ENCODE measurements around the gene SERPINA9.

The SERPINA9 gene

GRCh38 chr14:94473666-94474410, 2.2 kb downstream of the SERPINA9 start:
- TF ChIP-seq GLIS3 (CRISPR knock-in tag; IDR thresholded peaks at IDR 0.05): no peak
- TF ChIP-seq ZFP30 (CRISPR knock-in tag; IDR thresholded peaks at IDR 0.05): no peak
- no peak for TF ChIP-seq ZNF565 (CRISPR knock-in tag; conservative IDR thresholded peaks at IDR 0.05; ENCODE audit: low read depth)
- no peak for TF ChIP-seq ZNF70 (CRISPR knock-in tag; IDR thresholded peaks at IDR 0.05)
- TF ChIP-seq PPARA (CRISPR knock-in tag; IDR thresholded peaks at IDR 0.05; ENCODE audit: borderline replicate concordance): no peak
- no peak for TF ChIP-seq CSDC2 (CRISPR knock-in tag; IDR thresholded peaks at IDR 0.05)
- no peak for TF ChIP-seq SNAI2 (CRISPR knock-in tag; IDR thresholded peaks at IDR 0.05)
- TF ChIP-seq PATZ1 (CRISPR knock-in tag; IDR thresholded peaks at IDR 0.05; ENCODE audit: borderline replicate concordance): no peak
- TF ChIP-seq ARNTL (CRISPR knock-in tag; IDR thresholded peaks at IDR 0.05; ENCODE audit: borderline replicate concordance, low read depth): no peak
- no peak for TF ChIP-seq RARB (CRISPR knock-in tag; IDR thresholded peaks at IDR 0.05)
- TF ChIP-seq CREB5 (CRISPR knock-in tag; IDR thresholded peaks at IDR 0.05; ENCODE audit: low read depth): no peak
- TF ChIP-seq ESRRG (CRISPR knock-in tag; IDR thresholded peaks at IDR 0.05): no peak
- no peak for TF ChIP-seq OSR1 (CRISPR knock-in tag; IDR thresholded peaks at IDR 0.05)
- ATAC-seq: no peak

GRCh38 chr14:94472842-94473241, 3.2 kb downstream of the SERPINA9 start:
- TF ChIP-seq GLIS3 (CRISPR knock-in tag; IDR thresholded peaks at IDR 0.05) (no peak), CREB5 (CRISPR knock-in tag; IDR thresholded peaks at IDR 0.05; ENCODE audit: low read depth) (no peak), BACH2 (CRISPR knock-in tag; IDR thresholded peaks at IDR 0.05; ENCODE audit: borderline replicate concordance) (no peak)
- no peak for ATAC-seq

GRCh38 chr14:94471045-94471444, 5.0 kb downstream of the SERPINA9 start:
- TF ChIP-seq PATZ1 (CRISPR knock-in tag; IDR thresholded peaks at IDR 0.05; ENCODE audit: borderline replicate concordance) (no peak), ZNF565 (CRISPR knock-in tag; conservative IDR thresholded peaks at IDR 0.05; ENCODE audit: low read depth) (no peak), RARB (CRISPR knock-in tag; IDR thresholded peaks at IDR 0.05) (no peak), ARNTL (CRISPR knock-in tag; IDR thresholded peaks at IDR 0.05; ENCODE audit: borderline replicate concordance, low read depth) (no peak), SNAI2 (CRISPR knock-in tag; IDR thresholded peaks at IDR 0.05) (no peak), ZNF8 (CRISPR knock-in tag; IDR thresholded peaks at IDR 0.05) (no peak)
- ATAC-seq: no peak

- no peak for ATAC-seq
- TF ChIP-seq PPARA (CRISPR knock-in tag; IDR thresholded peaks at IDR 0.05; ENCODE audit: borderline replicate concordance) (no peak), BACH2 (CRISPR knock-in tag; IDR thresholded peaks at IDR 0.05; ENCODE audit: borderline replicate concordance) (no peak), ZNF8 (CRISPR knock-in tag; IDR thresholded peaks at IDR 0.05) (no peak), ISL1 (CRISPR knock-in tag; IDR thresholded peaks at IDR 0.05) (no peak), ESRRG (CRISPR knock-in tag; IDR thresholded peaks at IDR 0.05) (no peak), GLIS3 (CRISPR knock-in tag; IDR thresholded peaks at IDR 0.05) (no peak), CSRNP3 (CRISPR knock-in tag; IDR thresholded peaks at IDR 0.05) (no peak), RARB (CRISPR knock-in tag; IDR thresholded peaks at IDR 0.05) (no peak), TCF4 (CRISPR knock-in tag; IDR thresholded peaks at IDR 0.05; ENCODE audit: borderline replicate concordance) (no peak), ZFP30 (CRISPR knock-in tag; IDR thresholded peaks at IDR 0.05) (no peak), CREB5 (CRISPR knock-in tag; IDR thresholded peaks at IDR 0.05; ENCODE audit: low read depth) (no peak), ZNF70 (CRISPR knock-in tag; IDR thresholded peaks at IDR 0.05) (no peak), ZFP3 (CRISPR knock-in tag; IDR thresholded peaks at IDR 0.05) (no peak), SNAI2 (CRISPR knock-in tag; IDR thresholded peaks at IDR 0.05) (no peak)
These were observed 5.7 kb downstream of the SERPINA9 start for GRCh38 chr14:94470311-94470710.
